Large intestine (tissue), 3 donors: ENCODE results near the gene MAPKAPK2. TPM values are rescaled to one million over a fixed set of nuclear protein-coding genes. Genes with fewer than 3 reads are reported as not detected.
A peak's percentile ranks its signal among the peaks of the same experiment; 100 is the strongest.

Experiments used
- DNase-seq, 2 donors: peaks; one replicate each; pipeline versions ENCODE4 v3.0.0 to v3.0.0-alpha.2; 2013
- H3K27ac ChIP-seq: one replicate; pipeline ENCODE4 v1.5.1; 2013; ENCODE audit warnings: low read length
- H3K27me3 ChIP-seq: 2 replicates; pipeline ENCODE4 v1.6.1; 2013; ENCODE audit warnings: low read length; ENCODE audit not compliant: control insufficient read depth, insufficient read depth
- H3K36me3 ChIP-seq: 2 replicates; pipeline ENCODE4 v1.6.1; 2013; ENCODE audit warnings: low read length; ENCODE audit not compliant: control insufficient read depth, insufficient read depth
- H3K4me1 ChIP-seq: one replicate; pipeline ENCODE4 v1.6.1; 2013; ENCODE audit warnings: low read length; ENCODE audit not compliant: control insufficient read depth, insufficient read depth
- H3K4me3 ChIP-seq: one replicate; pipeline ENCODE4 v1.5.1; 2013; ENCODE audit warnings: low read length
- H3K9me3 ChIP-seq: one replicate; pipeline ENCODE4 v1.6.1; 2013; ENCODE audit warnings: mild to moderate bottlenecking, low read depth, low read length, moderate library complexity; ENCODE audit not compliant: control insufficient read depth
- WGBS: methylation state at CpG from one replicate; pipeline ENCODE4 v1.1.5; 2013; ENCODE audit warnings: low lambda C conversion rate; ENCODE audit not compliant: insufficient coverage; 5-methylcytosine and 5-hydroxymethylcytosine counted together
- polyA plus RNA-seq: library from polyadenylated mRNA; unstranded; fragments of 120-200 nt; gene quantifications from one replicate; pipeline ENCODE4 v1.2.1, GENCODE V29; 2013

Gene MAPKAPK2
- polyA plus RNA-seq, 1 donor: 79.6 TPM

DNA sequence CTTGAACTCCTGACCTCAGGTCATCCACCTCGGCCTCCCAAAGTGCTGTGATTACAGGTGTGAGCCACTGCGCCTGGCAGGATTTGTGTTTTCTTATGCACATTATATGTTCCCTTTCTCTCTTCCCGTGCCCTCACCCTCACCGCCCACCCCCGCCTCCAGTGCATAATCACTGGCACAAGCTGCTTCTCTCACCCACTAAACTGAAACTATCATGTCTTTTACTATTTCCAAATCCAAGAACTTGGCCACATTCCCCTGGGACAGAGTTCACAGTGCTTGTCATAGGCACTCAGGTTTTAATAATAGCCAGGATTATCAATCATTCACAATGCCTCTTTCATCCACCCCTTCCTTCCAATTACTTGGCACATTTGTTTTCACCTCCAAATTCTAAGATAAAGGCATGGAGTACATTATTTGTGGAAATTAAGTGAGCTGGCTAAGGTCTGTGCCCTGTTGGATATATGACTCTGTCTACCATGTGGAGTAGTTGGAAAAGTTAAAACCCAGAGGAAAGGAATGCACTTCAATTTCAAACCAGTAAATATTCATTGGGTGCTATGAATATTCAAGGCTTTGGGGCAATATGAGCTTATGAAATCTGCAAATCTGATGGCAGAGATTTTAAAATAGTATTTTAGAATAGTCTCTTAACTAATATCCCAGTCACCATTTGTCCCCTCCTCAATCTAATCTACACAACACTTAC is 17.6 kb upstream of the MAPKAPK2 start:
- 70% methylated on average over 2 of the region's 5 CpGs for WGBS
- H3K4me3 ChIP-seq: no peak overlapping the region
- H3K9me3 ChIP-seq: no peaks in the 10 kb centered on the region
- no peaks in the 10 kb centered on the region for H3K36me3 ChIP-seq
- peaks cover 10% of the 10 kb centered on the region for H3K4me1 ChIP-seq
- H3K27ac ChIP-seq: no peak overlapping the region
- peak in 1 of 2 donors; percentile 51 for DNase-seq
- peaks cover 9% of the 10 kb centered on the region for H3K27me3 ChIP-seq

DNA sequence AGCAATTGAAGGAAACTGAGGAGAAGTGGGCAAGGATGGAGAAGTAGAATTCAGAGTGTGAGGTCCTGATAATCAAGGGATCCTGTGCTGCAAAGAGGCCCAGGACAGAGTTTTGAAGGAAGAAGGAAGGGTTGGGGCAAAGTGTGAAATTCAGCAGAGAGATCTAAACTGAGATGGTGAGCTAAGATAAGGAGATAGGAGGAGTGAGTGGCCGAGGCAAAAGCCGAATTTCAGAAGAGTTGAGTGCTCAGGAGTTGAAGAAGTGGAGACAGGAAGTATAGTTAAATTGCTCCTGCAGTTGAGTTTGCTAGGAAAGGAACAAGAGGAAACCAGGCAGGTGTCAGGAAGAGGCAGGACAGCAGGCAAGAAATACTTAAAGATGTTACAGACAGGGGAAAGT is 16.4 kb upstream of the MAPKAPK2 start:
- Histone ChIP-seq H3K27ac (no peak overlapping the region), H3K36me3 (no peaks in the 10 kb centered on the region), H3K27me3 (peaks cover 8% of the 10 kb centered on the region), H3K4me1 (peaks cover 22% of the 10 kb centered on the region), H3K4me3 (no peak overlapping the region), H3K9me3 (no peaks in the 10 kb centered on the region)
- no peak for DNase-seq
- WGBS: 60% methylated on average over 2 of the region's 2 CpGs

DNA sequence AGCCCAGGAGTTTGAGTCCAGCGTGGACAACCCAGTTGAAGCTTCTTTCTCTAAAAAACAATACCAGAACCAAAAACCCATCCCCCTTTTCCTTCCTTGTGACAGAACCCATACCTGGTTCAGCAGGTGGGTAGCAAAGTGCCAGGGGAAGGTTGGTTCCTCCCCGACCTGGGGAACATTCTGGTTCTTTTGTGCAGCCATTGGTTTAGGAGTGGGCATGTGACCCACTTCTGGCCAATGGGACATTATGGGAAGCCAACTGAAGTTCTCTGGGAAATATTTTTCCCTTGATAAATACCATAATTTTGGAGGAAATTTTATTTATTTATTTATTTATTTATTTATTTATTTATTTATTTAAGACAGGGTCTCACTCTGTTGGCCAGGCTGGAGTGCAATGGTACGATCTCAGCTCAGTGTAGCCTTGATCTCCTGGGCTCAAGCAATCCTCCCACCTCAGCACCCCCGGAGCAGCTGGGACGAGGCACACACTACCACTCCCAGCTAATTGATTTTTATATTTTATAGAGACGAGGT is 15.8 kb upstream of the MAPKAPK2 start:
- H3K4me1 ChIP-seq: peaks cover 28% of the 10 kb centered on the region
- no peaks in the 10 kb centered on the region for H3K9me3 ChIP-seq
- DNase-seq: no peak
- H3K27ac ChIP-seq: no peak overlapping the region
- H3K27me3 ChIP-seq: peaks cover 2% of the 10 kb centered on the region
- no CpG with 5 or more reads among the region's 6 CpGs for WGBS
- H3K36me3 ChIP-seq: no peaks in the 10 kb centered on the region
- no peak overlapping the region for H3K4me3 ChIP-seq

DNA sequence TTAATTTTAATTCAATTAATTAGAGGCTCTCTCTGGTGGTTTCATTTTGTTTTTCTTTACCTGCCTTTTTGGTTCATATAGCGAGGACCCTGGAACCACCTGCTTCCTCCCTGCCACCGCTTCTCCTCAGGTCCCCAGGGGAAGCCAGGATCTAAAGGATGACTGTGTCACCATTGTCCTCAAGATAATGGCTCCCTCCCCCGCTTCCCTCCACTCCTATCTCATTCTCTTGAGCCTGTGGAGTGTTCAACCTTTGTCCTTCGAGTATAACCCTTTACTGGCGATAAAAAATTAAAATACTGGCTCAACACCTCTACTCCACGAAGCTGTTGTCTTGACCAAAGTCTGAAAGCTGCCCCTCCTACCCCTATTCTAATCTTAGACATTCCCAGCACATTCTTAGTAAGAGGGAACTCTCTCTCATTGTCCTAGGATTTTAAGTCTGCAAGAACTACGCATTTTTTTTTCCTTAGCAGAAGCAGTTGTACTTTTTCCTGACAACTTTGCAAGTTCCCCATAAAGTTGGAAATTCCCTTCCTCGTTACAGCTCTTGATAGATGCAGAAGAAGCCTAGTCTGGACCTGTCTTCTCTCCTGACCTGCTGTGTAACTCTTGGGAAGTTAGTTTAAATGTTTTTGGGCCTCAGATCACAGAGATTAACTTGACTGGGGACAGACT is 12.6 kb upstream of the MAPKAPK2 start:
- Histone ChIP-seq H3K4me1 (peaks cover 51% of the 10 kb centered on the region), H3K36me3 (no peaks in the 10 kb centered on the region), H3K9me3 (no peaks in the 10 kb centered on the region), H3K4me3 (no peak overlapping the region), H3K27ac (peak overlapping the region; percentile 84), H3K27me3 (no peaks in the 10 kb centered on the region)
- 12% methylated on average over 6 of the region's 8 CpGs for WGBS
- DNase-seq: peak; percentile 84 to 95

DNA sequence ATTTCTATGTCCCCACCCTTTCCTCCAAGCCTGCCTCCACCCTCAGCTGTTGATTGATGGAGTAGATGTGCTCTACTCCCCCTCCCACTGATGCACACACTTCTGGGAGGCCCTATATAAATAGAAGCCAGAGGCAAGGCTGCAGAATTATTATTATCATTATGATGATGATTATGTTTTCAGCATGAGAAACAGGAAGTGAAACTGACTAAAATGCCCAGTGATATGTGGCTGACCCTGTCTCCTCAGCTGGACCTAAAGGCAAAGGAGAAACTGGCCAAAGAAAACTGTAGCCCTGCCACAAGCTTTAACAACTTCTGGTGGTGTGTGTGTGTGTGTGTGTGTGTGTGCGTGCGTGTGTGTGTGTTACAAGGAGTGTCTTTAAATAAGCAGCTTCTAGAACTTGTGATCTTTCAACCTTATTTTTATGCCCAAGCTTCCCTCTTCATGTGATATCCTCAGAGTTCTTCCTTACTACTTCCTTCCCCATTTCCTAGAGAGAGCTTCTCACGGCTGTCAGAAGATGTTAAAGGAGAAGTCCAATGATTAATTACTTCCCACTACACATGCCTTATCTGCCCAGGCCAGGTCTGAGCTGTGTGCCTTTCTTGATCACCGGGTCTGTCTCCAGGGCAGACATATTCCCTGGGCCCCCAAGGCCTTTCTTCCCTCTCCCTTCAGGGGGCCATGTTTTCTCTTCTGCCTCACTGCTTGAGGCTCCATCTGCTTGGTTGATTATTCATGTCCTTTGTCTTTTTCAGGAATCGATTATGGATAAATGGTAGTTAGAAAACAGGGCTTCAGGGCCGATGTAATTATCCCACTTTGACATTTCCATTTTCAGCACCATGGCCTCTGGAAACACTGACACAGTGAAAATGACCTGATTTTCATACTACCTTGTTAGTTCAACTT is 11.6 kb upstream of the MAPKAPK2 start:
- Histone ChIP-seq H3K27ac (peak overlapping the region; percentile 84), H3K27me3 (no peaks in the 10 kb centered on the region), H3K4me3 (no peak overlapping the region), H3K9me3 (no peaks in the 10 kb centered on the region), H3K36me3 (no peaks in the 10 kb centered on the region), H3K4me1 (peaks cover 51% of the 10 kb centered on the region)
- peak in 1 of 2 donors; percentile 78 for DNase-seq
- no CpG with 5 or more reads among the region's 6 CpGs for WGBS

DNA sequence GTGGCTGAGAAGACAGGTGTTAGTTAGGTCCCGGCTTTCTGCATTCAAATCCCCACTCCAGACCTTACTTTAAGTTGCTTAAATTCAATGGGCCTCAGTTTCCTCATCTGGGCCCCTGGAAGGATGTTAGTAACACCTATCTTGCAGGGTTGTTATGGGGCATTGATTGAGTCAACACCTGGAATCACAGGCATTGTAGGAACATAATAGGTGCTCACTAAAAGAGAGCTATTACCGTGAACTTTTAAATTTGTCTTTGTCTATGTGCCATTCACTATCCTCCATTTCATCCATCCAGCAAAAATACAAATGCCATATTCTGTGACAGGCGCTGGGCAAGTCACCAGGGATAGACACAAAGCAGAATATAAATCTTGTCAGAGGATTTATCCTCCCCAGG is 10.5 kb upstream of the MAPKAPK2 start:
- Histone ChIP-seq H3K4me3 (no peak overlapping the region), H3K36me3 (no peaks in the 10 kb centered on the region), H3K9me3 (no peaks in the 10 kb centered on the region), H3K27me3 (no peaks in the 10 kb centered on the region), H3K4me1 (peaks cover 51% of the 10 kb centered on the region), H3K27ac (peak overlapping the region; percentile 84)
- 80% methylated on average over 1 of the region's 3 CpGs for WGBS
- DNase-seq: no peak

DNA sequence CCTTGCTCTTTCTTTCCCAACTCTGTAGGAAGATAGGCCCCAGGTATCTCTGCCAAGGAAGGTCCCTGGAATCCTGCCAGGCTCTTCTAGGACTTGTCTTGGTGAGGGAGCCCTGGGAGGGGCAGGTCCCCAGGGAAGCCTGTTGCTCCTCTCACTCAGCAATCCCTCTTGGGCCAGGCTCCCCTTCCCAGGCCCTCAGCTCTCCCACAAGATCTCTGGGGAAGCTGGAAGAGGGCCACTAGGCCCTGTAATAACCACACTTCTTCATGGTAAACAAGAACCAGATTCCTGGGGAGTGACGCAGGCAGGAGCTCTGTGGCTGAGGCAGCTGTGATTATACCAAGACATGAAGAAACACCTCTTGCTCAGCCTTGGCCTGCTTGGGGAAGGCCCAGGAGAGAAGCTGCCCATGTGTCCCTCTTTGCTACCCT is 9.9 kb upstream of the MAPKAPK2 start:
- Histone ChIP-seq H3K4me3 (no peak overlapping the region), H3K4me1 (peaks cover 51% of the 10 kb centered on the region), H3K9me3 (no peaks in the 10 kb centered on the region), H3K27me3 (no peaks in the 10 kb centered on the region), H3K27ac (peak overlapping the region; percentile 84), H3K36me3 (no peaks in the 10 kb centered on the region)
- peak; percentile 81 to 90 for DNase-seq
- WGBS: no CpG with 5 or more reads among the region's 1 CpG

DNA sequence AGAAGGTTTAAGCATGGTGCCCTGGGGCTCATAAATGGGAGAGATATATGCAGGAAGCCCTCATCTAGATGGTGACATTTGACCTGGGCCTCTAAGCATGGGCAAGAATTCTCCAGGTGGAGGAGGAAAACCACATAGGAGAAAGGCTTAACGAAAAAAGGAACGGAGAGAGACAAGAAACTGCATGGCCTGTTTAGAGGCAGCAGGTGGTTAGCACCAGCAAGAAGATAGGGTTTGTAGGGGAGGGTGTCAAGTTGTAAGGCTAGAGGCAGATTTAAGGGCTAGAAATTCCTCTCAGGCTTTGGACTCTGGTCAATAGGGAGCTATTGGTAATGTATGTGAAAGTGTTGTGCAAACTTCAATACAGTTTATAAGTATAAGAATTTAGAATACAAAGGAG is 8.2 kb upstream of the MAPKAPK2 start:
- no CpG with 5 or more reads among the region's 2 CpGs for WGBS
- H3K4me3 ChIP-seq: no peak overlapping the region
- no peak for DNase-seq
- H3K9me3 ChIP-seq: no peaks in the 10 kb centered on the region
- H3K4me1 ChIP-seq: peaks cover 48% of the 10 kb centered on the region
- no peaks in the 10 kb centered on the region for H3K27me3 ChIP-seq
- H3K27ac ChIP-seq: no peak overlapping the region
- no peaks in the 10 kb centered on the region for H3K36me3 ChIP-seq

DNA sequence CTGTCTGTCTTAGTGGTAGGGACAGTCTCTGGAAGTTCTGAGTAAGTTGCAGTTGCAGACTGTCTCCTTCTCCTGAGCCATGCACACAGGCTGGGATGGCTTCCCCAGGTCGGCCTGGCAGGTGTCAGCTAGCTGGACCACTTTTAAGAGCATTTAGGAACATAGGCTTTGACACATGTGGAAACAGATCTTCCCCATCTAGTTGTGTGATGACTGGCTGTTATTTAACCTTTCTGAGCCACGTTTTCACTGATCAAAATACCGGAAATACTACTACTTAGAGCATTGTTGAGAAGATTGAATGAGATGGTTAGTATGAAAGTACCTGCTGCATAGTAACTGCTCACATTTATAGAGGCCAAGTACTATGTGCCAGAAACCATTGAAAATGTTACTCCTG is 6.2 kb upstream of the MAPKAPK2 start:
- no peaks in the 10 kb centered on the region for H3K27me3 ChIP-seq
- H3K27ac ChIP-seq: no peak overlapping the region
- WGBS: no CpG with 5 or more reads among the region's 3 CpGs
- no peak overlapping the region for H3K4me3 ChIP-seq
- no peaks in the 10 kb centered on the region for H3K9me3 ChIP-seq
- no peak for DNase-seq
- no peaks in the 10 kb centered on the region for H3K36me3 ChIP-seq
- peaks cover 47% of the 10 kb centered on the region for H3K4me1 ChIP-seq

DNA sequence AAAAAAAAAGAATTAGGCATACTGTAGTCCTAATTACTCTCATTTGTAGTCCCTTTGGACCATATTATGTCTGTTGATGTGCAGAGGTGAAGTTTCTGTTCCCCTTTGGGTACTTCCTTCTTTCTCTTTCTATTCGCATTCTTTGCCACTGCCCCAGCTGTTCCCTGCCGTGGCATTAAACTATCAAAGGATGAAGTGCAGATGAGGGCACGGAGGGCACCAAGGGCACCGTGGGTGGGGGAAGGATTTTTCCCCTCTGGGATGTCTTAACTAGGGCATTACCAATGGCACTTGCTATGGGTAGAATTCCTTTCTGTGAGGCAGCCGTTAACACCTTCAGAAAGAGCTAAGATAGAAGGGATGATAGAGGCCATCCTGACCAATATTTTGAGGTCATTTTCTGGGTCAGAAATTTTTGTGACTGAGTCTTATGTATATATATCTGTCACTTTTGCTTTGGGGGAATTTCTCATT is 4.9 kb upstream of the MAPKAPK2 start:
- Histone ChIP-seq H3K4me3 (no peak overlapping the region), H3K4me1 (peaks cover 44% of the 10 kb centered on the region), H3K27ac (no peak overlapping the region), H3K36me3 (no peaks in the 10 kb centered on the region), H3K9me3 (no peaks in the 10 kb centered on the region), H3K27me3 (no peaks in the 10 kb centered on the region)
- WGBS: no CpG with 5 or more reads among the region's 5 CpGs
- no peak for DNase-seq
